SK-N-SH (cell line): Measurements from ENCODE around the gene CROT.

Experiments
- CTCF ChIP-seq: fragments of 200-600 bp; sonication (generic); IDR thresholded peaks from 2 replicates; pipeline ENCODE4 v1.6.1; 2017; ENCODE audit warnings: antibody characterized with exemption, mild to moderate bottlenecking, moderate library complexity
- EP300 ChIP-seq, 2 experiments: IDR thresholded peaks; 2 replicates each; pipeline versions ENCODE4 v1.4.0 to v1.6.1; 2012; ENCODE audit warnings: borderline replicate concordance in 1 of 2, low read depth in 1 of 2, low read length in 1 of 2
- FOXM1 ChIP-seq: IDR thresholded peaks from 2 replicates; pipeline ENCODE4 v1.4.0; 2012; ENCODE audit warnings: low read depth, mild to moderate bottlenecking
- GATA2 ChIP-seq: sonication (generic); formaldehyde crosslinking; IDR thresholded peaks from 2 replicates; pipeline ENCODE4 v1.5.0; 2020; ENCODE audit warnings: mild to moderate bottlenecking, missing genetic modification reagents
- JUND ChIP-seq: IDR thresholded peaks from 2 replicates; pipeline ENCODE4 v1.4.0; 2012
- POLR2AphosphoS5 ChIP-seq: IDR thresholded peaks from 2 replicates; pipeline ENCODE4 v1.6.1; 2012; ENCODE audit warnings: low read depth, low read length
- SIN3A ChIP-seq: IDR thresholded peaks from 2 replicates; pipeline ENCODE4 v1.6.1; 2012; ENCODE audit warnings: low read depth, mild to moderate bottlenecking, low read length, moderate library complexity, borderline replicate concordance
- TCF12 ChIP-seq: IDR thresholded peaks from 2 replicates; pipeline ENCODE4 v1.4.0; 2012

GRCh38 chr7:87342231-87342630, 3.2 kb upstream of the CROT start:
- TF ChIP-seq FOXM1 (no peak), POLR2AphosphoS5 (no peak), JUND (no peak), CTCF (no peak), SIN3A (no peak), EP300 (IDR thresholded peaks at IDR 0.05; ENCODE audit: borderline replicate concordance in 1 of 2, low read depth in 1 of 2, low read length in 1 of 2) (no peak), TCF12 (no peak), GATA2 (no peak)
